IgD-negative memory B cell (primary cell): ENCODE data around the gene CCDC15. TPM values are rescaled to one million over a fixed set of nuclear protein-coding genes. Genes with fewer than 3 reads are reported as not detected.
"Not testable (repeated sequence)": the region's sequence is repeated elsewhere in the genome, so short reads cannot be mapped to it uniquely, and the experiment has no call there.

Source experiments
- H3K27ac Mint-ChIP-seq, 3 donors: one replicate each; pipeline ENCODE4 v1.8.0; 2020 to 2022; ENCODE audit warnings: mild to moderate bottlenecking in 3 of 3, mixed read lengths in 3 of 3, moderate library complexity in 1 of 3
- H3K27me3 Mint-ChIP-seq: one replicate; pipeline ENCODE4 v1.8.0; 2021; ENCODE audit warnings: mixed read lengths
- H3K36me3 Mint-ChIP-seq: one replicate; pipeline ENCODE4 v1.8.0; 2020; ENCODE audit warnings: mild to moderate bottlenecking, mixed read lengths
- H3K4me1 Mint-ChIP-seq, 3 donors: one replicate each; pipeline ENCODE4 v1.8.0; 2020 to 2022; ENCODE audit warnings: mixed read lengths in 3 of 3, mild to moderate bottlenecking in 1 of 3
- H3K4me3 Mint-ChIP-seq, 4 donors: one replicate each; pipeline ENCODE4 v1.8.0; 2020 to 2022; ENCODE audit warnings: mild to moderate bottlenecking in 4 of 4, mixed read lengths in 4 of 4, moderate library complexity in 3 of 4
- H3K9me3 Mint-ChIP-seq, 3 donors: one replicate each; pipeline ENCODE4 v1.8.0; 2020 to 2021; ENCODE audit warnings: mixed read lengths in 3 of 3, mild to moderate bottlenecking in 1 of 3
- polyA plus RNA-seq: library from polyadenylated mRNA; unstranded; fragments of 300-500 nt; fragmentation: Illumina TruSeq; gene quantifications from one replicate; pipeline ENCODE4 v1.2.3, GENCODE V29; 2021

The CCDC15 gene
- polyA plus RNA-seq, 1 donor from 2014 or later = 0.79 TPM

DNA sequence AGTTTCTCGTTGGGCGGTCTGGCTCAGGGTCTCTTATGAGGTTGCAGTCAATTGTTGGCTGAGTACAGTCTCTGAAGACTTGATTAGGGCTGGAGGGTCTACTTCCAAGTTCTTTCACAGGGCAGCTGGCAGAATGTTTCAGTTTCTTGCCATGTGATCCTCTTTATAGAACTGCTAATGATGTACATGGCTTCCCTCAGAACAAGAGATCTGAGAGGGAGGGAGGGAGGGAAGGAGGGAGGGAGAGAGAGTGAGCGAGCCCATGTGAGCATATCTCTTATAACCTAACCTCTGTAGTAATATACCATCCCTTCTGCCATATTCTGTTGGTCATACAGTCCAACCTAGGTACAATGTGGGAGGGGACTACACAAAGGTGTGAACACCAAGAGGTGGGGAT is 2.7 kb upstream of the CCDC15 start:
- Mint-ChIP-seq H3K9me3 (peaks cover 3 to 12% (median 9%) of the 10 kb centered on the region in 3 donors), H3K4me1 (no peaks in the 10 kb centered on the region), H3K36me3 (no peaks in the 10 kb centered on the region), H3K27ac (no peak overlapping the region), H3K27me3 (peaks cover 11% of the 10 kb centered on the region), H3K4me3 (no peak overlapping the region)

DNA sequence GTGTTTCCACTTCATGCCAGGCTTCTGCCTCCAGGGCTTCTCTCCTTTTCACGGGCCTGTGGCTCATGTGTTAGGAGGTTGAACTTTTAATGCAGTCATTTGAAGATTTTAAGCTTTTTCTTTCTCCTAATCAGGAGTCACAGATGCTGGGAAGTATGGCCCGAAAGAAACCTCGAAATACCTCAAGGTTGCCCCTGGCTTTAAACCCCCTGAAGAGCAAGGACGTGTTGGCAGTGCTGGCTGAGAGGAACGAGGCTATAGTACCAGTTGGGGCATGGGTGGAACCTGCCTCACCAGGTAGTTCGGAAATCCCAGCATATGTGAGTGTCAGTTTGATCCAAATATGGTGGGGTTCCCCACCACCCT is 571 bp downstream of the CCDC15 start:
- no peaks in the 10 kb centered on the region for H3K36me3 Mint-ChIP-seq
- H3K4me3 Mint-ChIP-seq = no peak overlapping the region
- no peaks in the 10 kb centered on the region for H3K27me3 Mint-ChIP-seq
- no peaks in the 10 kb centered on the region for H3K9me3 Mint-ChIP-seq
- no peaks in the 10 kb centered on the region for H3K4me1 Mint-ChIP-seq
- no peak overlapping the region for H3K27ac Mint-ChIP-seq

DNA sequence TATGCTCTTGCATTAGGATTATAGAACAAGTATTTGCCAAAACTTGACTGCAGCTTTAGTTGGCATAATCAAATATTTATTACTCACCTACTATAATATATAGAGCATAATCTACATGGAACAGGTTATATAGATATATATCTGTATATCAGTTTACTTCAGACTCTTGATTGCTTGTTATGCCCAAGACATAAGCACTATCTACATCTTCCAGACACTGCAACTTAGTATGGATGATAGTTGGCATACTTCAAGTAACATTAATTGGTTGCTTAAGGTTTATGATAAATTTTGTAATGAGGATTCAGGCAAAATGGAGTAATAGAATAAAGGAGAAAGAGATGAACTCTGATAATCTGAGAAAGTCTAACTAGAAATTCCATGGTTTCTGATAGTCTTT is 1.0 kb downstream of the CCDC15 start:
- H3K4me1 Mint-ChIP-seq = no peaks in the 10 kb centered on the region
- no peak overlapping the region for H3K27ac Mint-ChIP-seq
- H3K27me3 Mint-ChIP-seq = no peaks in the 10 kb centered on the region
- H3K36me3 Mint-ChIP-seq = no peaks in the 10 kb centered on the region
- no peak overlapping the region for H3K4me3 Mint-ChIP-seq
- H3K9me3 Mint-ChIP-seq = no peaks in the 10 kb centered on the region

DNA sequence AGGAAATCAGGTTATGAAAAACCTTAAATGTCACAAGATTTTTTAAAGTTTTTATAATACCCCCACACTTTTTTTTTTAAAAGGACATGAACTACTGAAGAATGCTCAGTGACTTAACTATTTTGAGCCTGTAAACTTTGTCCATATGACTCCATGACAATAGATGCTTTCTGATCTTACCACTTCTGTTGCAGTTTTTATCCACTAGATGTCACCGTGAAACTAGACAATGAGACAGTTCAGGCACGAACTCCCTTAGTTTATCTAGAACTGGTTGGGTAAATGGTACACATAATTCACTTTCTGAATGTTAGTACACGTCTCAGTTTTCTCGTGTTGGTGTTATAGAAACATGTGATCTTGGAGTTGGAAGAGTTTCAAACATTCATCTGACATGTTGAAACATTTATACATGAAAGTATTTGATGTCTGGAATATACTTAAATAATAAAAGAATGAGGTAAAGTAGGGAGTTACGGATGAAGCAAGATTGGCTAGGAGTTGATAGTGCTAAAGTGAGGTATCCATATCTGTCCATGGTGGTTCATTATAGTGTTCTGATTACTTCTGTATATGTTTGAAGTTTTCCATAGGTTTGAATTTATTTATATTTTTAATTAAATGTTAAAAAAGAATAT is 8.1 kb downstream of the CCDC15 start:
- no peaks in the 10 kb centered on the region for H3K27me3 Mint-ChIP-seq
- H3K36me3 Mint-ChIP-seq = no peaks in the 10 kb centered on the region
- H3K9me3 Mint-ChIP-seq = no peaks in the 10 kb centered on the region
- no peak overlapping the region for H3K4me3 Mint-ChIP-seq
- no peak overlapping the region for H3K27ac Mint-ChIP-seq
- H3K4me1 Mint-ChIP-seq = no peaks in the 10 kb centered on the region

DNA sequence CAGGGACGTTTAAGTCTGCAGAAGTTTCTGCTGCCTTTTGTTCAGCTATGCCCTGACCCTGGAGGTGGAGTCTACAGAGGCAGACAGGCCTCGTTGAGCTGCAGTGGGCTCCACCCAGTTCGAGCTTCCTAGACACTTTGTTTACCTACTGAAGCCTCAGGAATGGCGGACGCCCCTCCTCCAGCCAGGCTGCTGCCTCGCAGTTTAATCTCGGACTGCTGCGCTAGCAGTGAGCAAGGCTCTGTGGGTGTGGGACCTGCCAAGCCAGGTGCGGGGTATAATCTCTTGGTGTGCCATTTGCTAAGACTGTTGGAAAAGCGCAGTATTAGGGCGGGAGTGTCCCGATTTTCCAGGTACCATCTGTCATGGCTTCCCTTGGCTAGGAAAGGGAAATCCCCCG is 14.2 kb downstream of the CCDC15 start:
- not testable (repeated sequence) for H3K27me3 Mint-ChIP-seq, H3K9me3 Mint-ChIP-seq, H3K27ac Mint-ChIP-seq, H3K36me3 Mint-ChIP-seq, H3K4me1 Mint-ChIP-seq, H3K4me3 Mint-ChIP-seq

DNA sequence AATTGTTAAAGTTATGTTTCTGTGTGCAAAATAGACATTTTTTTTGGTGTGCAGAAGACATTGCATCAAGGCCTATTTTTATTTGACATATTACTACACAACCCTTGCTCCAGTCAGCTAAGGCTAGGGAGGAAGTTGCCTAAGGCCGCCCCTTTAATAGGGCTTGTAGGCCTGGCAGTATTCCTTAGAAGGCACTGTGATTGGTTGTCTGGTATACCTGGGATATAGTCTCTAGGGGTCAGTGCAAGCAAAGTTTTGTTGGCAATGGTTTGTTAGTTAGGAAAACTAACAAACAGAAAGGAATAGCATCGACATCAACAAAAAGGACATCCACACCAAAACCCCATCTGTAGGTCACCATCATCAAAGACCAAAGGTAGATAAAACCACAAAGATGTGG is 16.9 kb downstream of the CCDC15 start:
- Mint-ChIP-seq H3K4me3 (no peak overlapping the region), H3K27ac (no peak overlapping the region), H3K9me3 (no peaks in the 10 kb centered on the region), H3K4me1 (no peaks in the 10 kb centered on the region), H3K36me3 (peaks cover 2% of the 10 kb centered on the region), H3K27me3 (no peaks in the 10 kb centered on the region)

DNA sequence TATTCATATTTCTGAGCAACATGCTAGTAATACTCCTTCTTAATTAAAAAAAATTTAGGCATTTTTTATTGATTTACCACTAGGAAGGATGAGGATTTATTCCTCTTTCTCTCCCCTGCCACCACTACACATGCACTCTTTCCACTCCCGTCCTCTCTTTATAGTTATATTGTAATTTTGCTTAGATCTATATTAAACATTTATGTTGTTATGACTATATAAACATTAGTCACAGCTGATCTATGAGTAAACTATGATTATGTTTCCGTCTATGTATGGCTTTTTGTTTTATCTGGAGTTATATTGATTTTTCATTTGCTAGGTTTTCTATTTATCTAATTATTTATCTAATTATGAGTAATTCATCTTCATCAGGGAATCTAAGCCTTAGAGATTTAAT is 17.8 kb downstream of the CCDC15 start:
- Mint-ChIP-seq H3K4me3 (no peak overlapping the region), H3K4me1 (no peaks in the 10 kb centered on the region), H3K27ac (no peak overlapping the region), H3K36me3 (peaks cover 2% of the 10 kb centered on the region), H3K27me3 (no peaks in the 10 kb centered on the region), H3K9me3 (no peaks in the 10 kb centered on the region)

DNA sequence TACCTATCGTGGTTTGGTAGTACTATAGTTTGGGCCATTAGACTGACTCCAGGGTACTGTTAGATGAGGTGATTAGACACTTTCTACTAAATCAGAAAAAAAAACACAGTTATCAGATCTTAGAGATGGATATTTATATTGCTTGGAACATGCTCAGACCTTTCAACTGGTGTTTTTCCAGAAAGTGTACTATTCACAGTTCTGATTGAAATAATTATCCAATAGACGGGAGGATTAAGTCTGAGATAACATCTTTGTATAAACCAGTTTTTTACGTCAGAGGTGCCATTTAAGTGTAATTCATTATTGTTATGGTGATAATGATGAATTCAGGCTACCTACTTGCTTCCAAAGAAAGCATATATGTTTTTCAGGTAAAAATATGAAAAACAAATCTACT is 22.5 kb downstream of the CCDC15 start:
- Mint-ChIP-seq H3K4me3 (no peak overlapping the region), H3K36me3 (peaks cover 11% of the 10 kb centered on the region), H3K27me3 (no peaks in the 10 kb centered on the region), H3K9me3 (peaks cover 11 to 27% (median 11%) of the 10 kb centered on the region in 3 donors), H3K4me1 (no peaks in the 10 kb centered on the region), H3K27ac (no peak overlapping the region)

DNA sequence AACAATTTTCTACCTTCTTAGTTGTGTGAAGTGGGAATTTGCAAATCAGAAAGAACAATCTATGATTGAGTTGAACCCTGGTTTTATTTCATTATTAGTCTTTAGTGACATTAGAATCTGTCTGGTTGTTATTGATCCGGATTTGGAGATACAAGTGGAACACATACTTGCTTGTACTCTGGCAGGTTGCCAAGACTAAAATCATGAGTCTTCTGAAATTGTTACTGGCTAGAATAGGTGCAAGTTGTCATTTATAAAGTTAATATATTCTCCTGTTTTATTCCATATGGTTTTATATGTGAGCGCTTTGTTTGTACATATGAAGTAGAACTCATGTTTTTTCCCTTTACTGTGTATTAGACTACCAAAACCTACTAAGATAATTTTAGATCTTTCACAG is 23.0 kb downstream of the CCDC15 start:
- no peaks in the 10 kb centered on the region for H3K27me3 Mint-ChIP-seq
- peaks cover 11 to 29% (median 11%) of the 10 kb centered on the region in 3 donors for H3K9me3 Mint-ChIP-seq
- H3K36me3 Mint-ChIP-seq = peaks cover 12% of the 10 kb centered on the region
- no peak overlapping the region for H3K4me3 Mint-ChIP-seq
- no peak overlapping the region for H3K27ac Mint-ChIP-seq
- H3K4me1 Mint-ChIP-seq = no peaks in the 10 kb centered on the region

DNA sequence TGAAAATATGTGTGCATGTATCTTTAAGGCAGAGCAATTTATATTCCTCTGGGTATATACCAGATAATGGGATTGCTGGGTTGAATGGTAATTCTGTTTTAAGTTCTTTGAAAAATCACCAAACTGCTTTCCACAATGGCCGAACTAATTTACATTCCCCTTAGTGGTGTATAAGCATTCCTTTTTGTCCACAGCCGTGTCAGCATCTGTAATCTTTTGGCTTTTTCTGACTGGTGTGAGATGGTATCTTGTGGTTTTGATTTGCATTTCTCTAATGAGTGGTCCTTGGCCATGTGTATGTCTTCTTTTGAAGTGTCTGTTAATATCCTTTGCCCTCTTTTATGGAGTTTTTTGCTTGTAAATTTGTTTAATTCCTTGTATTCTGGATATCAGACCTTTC is 24.3 kb downstream of the CCDC15 start:
- H3K9me3 Mint-ChIP-seq = peaks cover 16 to 37% (median 21%) of the 10 kb centered on the region in 3 donors

DNA sequence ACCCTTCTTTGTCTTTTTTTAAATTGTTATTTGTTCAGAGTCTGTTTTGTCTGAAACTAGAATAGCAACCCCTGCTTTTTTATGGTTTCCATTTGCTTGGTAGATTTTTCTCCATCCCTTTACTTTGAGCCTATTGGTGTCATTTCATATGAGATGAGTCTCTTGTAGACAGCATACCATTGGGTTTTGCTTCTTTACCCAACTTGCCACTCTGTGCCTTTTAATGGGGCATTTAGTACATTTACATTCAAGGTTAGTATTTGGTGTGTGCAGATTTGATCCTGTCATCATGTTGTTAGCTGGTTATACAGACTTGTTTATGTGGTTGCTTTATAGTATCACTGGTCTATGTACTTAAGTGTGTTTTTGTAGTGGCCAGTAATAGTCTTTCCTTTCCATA is 28.0 kb downstream of the CCDC15 start:
- Mint-ChIP-seq H3K36me3 (peaks cover 12% of the 10 kb centered on the region), H3K27ac (no peak overlapping the region), H3K9me3 (peaks cover 16 to 37% (median 21%) of the 10 kb centered on the region in 3 donors), H3K4me1 (no peaks in the 10 kb centered on the region), H3K4me3 (no peak overlapping the region), H3K27me3 (no peaks in the 10 kb centered on the region)

More for the DNA sequence above, 24.3 kb downstream of the CCDC15 start:
- H3K36me3 Mint-ChIP-seq = peaks cover 12% of the 10 kb centered on the region
- no peaks in the 10 kb centered on the region for H3K27me3 Mint-ChIP-seq
- H3K4me1 Mint-ChIP-seq = no peaks in the 10 kb centered on the region
- H3K27ac Mint-ChIP-seq = peak overlapping the region in 1 of 3 donors; percentile 64
- H3K4me3 Mint-ChIP-seq = no peak overlapping the region

DNA sequence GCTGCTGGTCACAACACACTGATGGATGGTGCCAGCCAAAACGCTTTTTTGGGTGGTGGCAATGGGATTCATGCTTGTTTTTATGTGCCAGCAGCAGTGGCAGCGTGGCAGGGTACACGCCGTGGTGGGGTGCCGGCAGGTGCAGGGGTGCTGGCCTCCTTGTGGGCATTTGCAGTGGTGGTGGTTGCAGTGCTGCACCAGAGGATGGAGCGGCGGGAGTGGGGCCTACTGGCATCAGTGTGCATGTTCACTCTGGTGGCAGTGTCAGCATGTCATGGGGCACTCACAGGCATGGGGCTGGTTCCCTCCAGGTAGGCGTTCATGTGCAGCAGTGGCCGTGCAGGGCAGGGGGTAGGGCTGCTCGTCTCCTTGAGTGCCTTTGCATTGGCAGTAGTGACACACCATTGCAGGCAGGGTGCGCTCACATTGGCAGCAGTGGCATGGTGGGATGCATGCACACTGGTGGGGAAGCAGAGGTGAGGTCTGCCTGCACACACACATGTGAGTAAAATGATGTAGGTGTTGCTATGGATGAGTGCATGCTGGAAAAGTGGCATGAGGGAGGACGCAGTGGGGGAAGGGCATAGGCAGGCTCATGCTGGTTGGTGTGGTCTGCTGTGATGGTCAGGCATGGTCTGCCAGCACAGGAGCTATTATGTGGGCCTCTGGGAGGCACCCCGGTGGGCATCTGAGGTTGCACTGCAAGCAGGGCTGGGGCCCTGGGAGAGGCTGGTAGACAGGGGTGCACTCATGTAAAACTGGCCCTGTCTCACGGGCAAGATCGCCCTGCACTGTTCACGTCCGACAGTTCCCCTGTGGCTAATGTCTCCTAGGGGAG is 29.9 kb downstream of the CCDC15 start:
- H3K4me3 Mint-ChIP-seq = no peak overlapping the region
- H3K36me3 Mint-ChIP-seq = peaks cover 14% of the 10 kb centered on the region

DNA sequence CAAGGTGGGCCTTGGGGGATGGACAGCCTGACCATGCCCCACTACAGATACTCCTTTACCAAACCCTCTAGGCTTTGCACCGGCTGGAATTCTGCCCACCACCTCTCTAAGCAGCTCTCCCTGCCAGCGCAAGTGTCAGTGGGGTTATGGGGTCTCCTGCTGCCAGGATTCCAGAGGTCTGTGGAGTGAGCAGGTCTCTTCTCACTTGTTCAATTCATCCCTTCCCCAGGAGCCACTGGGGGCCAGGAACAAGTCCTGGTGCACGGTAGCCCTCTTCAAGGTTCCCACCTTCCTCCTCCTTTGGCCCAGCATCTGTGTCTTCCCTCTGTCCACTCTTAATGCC is 30.5 kb downstream of the CCDC15 start:
- Mint-ChIP-seq H3K36me3 (peaks cover 12% of the 10 kb centered on the region), H3K4me1 (no peaks in the 10 kb centered on the region), H3K9me3 (peaks cover 10 to 28% (median 19%) of the 10 kb centered on the region in 3 donors), H3K27me3 (no peaks in the 10 kb centered on the region), H3K27ac (no peak overlapping the region), H3K4me3 (no peak overlapping the region)

More for the DNA sequence above, 29.9 kb downstream of the CCDC15 start:
- H3K27ac Mint-ChIP-seq = no peak overlapping the region
- H3K9me3 Mint-ChIP-seq = peaks cover 12 to 29% (median 19%) of the 10 kb centered on the region in 3 donors
- no peaks in the 10 kb centered on the region for H3K4me1 Mint-ChIP-seq
- no peaks in the 10 kb centered on the region for H3K27me3 Mint-ChIP-seq

DNA sequence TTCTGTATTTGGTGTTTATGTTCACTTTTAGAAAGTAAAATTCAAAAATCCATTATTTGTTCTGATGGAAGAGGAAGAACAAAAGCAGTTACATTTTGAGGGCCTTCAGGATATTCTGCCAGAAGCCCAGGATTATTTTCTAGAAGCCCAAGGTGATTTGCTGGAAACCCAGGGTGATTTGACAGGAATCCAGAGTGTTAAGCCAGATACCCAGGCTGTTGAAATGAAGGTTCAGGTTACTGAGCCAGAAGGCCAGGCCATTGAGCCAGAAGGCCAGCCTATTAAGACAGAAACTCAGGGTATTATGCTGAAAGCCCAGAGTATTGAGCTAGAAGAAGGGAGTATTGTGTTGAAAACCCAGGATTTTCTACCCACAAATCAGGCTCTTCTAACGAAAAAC is 33.1 kb downstream of the CCDC15 start:
- H3K4me1 Mint-ChIP-seq = no peaks in the 10 kb centered on the region
- H3K27me3 Mint-ChIP-seq = no peaks in the 10 kb centered on the region
- peaks cover 3 to 10% (median 7%) of the 10 kb centered on the region in 3 donors for H3K9me3 Mint-ChIP-seq
- H3K27ac Mint-ChIP-seq = no peak overlapping the region
- peaks cover 6% of the 10 kb centered on the region for H3K36me3 Mint-ChIP-seq
- H3K4me3 Mint-ChIP-seq = no peak overlapping the region

DNA sequence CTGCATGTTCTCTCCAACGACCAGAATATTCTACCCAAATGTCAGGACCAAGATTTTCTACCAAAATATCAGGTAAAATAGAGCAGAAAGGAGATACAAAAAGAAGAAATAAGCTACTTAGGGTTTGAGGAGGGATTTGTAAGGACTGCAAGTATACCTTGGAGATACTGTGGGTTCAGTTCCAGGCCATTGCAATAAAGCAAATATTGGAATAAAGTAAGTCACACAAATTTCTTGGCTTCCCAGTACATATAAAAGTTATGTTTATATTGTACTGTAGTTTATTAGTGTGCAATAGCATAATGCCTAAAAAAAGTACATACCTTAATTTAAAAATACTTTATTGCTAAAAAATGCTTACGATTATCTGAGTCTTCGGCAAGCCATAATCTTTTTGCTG is 34.1 kb downstream of the CCDC15 start:
- no peaks in the 10 kb centered on the region for H3K27me3 Mint-ChIP-seq
- peaks cover 6% of the 10 kb centered on the region for H3K36me3 Mint-ChIP-seq
- H3K4me1 Mint-ChIP-seq = no peaks in the 10 kb centered on the region
- no peak overlapping the region for H3K4me3 Mint-ChIP-seq
- no peak overlapping the region for H3K27ac Mint-ChIP-seq
- peaks cover 0 to 1% (median 0%) of the 10 kb centered on the region in 3 donors for H3K9me3 Mint-ChIP-seq
